ENCODE results near the gene RPL13. TPM values are rescaled to one million over a fixed set of nuclear protein-coding genes. Genes with fewer than 3 reads are reported as not detected.

Gene RPL13
- total RNA-seq, 1 donor from 2014 or later, result 2,013 TPM

DNA sequence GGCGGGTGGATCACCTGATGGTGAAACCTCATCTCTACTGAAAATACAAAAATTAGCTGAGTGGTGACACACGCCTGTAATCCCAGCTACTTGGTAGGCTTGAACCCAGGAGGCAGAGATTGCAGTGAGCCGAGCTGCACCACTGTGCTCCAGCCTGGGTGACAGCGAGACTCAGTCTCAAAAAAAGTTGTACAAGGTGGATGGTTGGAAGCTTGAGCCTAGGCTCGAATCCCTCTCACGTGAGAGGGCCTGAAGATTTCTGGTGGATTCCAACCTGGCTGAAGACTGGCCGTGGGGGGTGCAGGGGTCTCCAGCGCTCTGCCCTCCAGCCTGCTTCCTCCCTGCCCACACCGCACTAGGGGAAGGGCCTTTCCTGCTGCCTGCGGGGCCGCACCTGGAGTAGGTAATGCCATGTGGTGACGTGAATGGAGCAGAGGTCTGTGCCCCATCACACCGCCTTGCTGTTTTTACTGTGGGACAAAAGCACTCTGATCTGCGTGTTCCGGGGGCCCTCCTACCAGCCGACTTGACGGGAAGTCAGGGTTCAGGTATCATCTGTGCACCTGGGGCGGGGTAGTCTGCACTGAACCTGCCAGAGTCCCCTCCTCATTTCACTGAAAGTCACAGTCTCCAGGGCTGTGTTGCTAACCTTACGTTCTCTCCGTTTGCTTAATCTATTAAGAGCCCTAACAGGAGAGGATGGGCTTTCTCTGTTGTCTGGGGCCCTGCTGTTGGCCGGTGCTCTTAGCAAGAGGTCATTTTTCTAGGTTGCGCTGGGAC, 4.2 kb downstream of the RPL13 start:
- H3K4me3 Mint-ChIP-seq, result peak overlapping the region; percentile 92
- DNase-seq (ENCODE audit: low read depth, low spot score), result no peak
- no peak overlapping the region for H3K27ac Mint-ChIP-seq (ENCODE audit: unreplicated experiment)
- no peaks in the 10 kb centered on the region for H3K9me3 Mint-ChIP-seq
- peaks cover 28% of the 10 kb centered on the region for H3K36me3 Mint-ChIP-seq (ENCODE audit: low read depth)
- TF ChIP-seq CTCF (conservative IDR thresholded peaks at IDR 0.05), result no peak
- H3K27me3 Mint-ChIP-seq (ENCODE audit: low read depth), result peaks cover 22% of the 10 kb centered on the region
- peaks cover 53% of the 10 kb centered on the region for H3K4me1 Mint-ChIP-seq

GRCh38 chr16:89565256-89565505, 4.7 kb downstream of the RPL13 start:
- no peak for DNase-seq (ENCODE audit: low read depth, low spot score)
- Mint-ChIP-seq H3K9me3 (no peaks in the 10 kb centered on the region), H3K36me3 (ENCODE audit: low read depth) (peaks cover 28% of the 10 kb centered on the region), H3K27ac (ENCODE audit: unreplicated experiment) (no peak overlapping the region), H3K27me3 (ENCODE audit: low read depth) (peaks cover 22% of the 10 kb centered on the region), H3K4me3 (peak overlapping the region; percentile 92), H3K4me1 (peaks cover 50% of the 10 kb centered on the region)
- TF ChIP-seq CTCF (conservative IDR thresholded peaks at IDR 0.05), result no peak

DNA sequence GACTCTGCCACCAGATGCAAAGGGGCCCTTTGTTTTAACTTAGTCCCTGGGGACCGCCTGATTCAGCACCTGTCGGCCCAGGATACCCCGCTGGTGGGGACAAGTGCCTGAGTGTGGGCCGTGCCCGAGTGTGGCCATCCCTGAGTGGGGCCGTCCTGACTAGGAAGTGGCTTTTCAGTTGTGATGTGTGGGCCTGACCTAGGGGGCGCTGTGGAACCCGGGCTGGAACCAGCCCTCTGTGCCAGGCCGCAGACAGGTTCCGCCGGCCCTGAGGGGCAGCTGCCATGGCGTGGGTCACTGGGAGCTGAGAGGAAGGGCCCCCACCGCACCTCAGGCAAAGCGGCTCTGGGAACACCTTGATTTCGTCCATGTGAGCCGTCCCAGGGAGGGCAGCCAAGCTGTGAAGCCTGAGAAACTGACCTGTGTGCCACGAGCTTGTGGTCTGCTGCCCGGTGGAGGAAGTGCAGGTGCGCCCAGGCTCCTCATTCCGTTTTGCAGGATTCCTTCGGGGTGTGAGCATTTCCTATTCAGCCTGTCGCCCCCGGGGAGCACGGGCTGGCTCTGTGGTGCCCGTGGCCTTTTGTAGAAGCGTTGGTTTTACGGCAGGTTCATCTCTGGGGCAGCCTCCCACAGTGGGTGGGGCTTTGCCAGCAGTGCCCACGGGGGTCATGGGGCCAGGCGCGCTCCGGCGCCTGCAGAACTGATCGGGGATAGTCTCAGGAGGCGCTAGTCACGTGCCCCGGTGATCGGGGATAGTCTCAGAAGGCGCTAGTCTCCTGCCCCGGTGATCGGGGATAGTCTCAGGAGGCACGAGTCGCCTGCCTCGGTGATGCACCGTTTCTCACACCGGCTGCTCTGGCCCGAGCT, 5.3 kb downstream of the RPL13 start:
- Mint-ChIP-seq H3K4me3 (peak overlapping the region; percentile 92), H3K36me3 (ENCODE audit: low read depth) (peaks cover 28% of the 10 kb centered on the region), H3K27me3 (ENCODE audit: low read depth) (peaks cover 22% of the 10 kb centered on the region), H3K9me3 (no peaks in the 10 kb centered on the region), H3K4me1 (peaks cover 50% of the 10 kb centered on the region), H3K27ac (ENCODE audit: unreplicated experiment) (no peak overlapping the region)
- peak; percentile 68 for DNase-seq (ENCODE audit: low read depth, low spot score)
- peak; percentile 74 for TF ChIP-seq CTCF (conservative IDR thresholded peaks at IDR 0.05)

- no peaks in the 10 kb centered on the region for H3K9me3 Mint-ChIP-seq
- H3K27ac Mint-ChIP-seq (ENCODE audit: unreplicated experiment), result no peak overlapping the region
- peaks cover 14% of the 10 kb centered on the region for H3K36me3 Mint-ChIP-seq (ENCODE audit: low read depth)
- peaks cover 34% of the 10 kb centered on the region for H3K4me1 Mint-ChIP-seq
- TF ChIP-seq CTCF (conservative IDR thresholded peaks at IDR 0.05), result no peak
- DNase-seq (ENCODE audit: low read depth, low spot score), result no peak
- peaks cover 27% of the 10 kb centered on the region for H3K27me3 Mint-ChIP-seq (ENCODE audit: low read depth)
- H3K4me3 Mint-ChIP-seq, result peak overlapping the region; percentile 54
Observed at GRCh38 chr16:89567656-89568594, 7.4 kb downstream of the RPL13 start.
